ENCODE data around the gene MICALL2.
"Not testable (repeated sequence)": the region's sequence is repeated elsewhere in the genome, so short reads cannot be mapped to it uniquely, and the experiment has no call there.

MICALL2 gene

DNA sequence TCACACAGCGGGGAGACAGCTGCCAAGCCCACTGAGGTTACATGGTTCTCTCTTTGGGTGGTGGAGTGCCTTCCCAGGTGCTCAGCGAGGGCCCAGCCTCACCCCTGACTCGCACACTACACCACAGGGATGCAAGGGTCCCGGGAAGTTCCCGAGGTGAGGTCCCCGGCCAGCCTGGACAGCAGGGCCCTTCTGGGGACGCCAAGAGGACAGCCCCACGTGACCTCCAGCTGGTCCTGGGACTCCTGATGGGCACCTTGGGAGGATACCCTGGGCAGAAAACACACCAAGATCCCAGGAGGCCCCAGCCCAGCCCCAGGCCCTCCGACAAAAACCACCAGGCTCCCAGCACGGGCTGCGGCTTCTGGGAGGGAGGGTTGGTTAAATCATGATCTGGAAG, 8.3 kb downstream of the MICALL2 start:
- no peaks in the 10 kb centered on the region for H3K9me3 ChIP-seq (replicated peaks in 1 of 11)
- H3K9ac ChIP-seq: peak overlapping the region in 4 of 11 experiments; percentile 9 to 44 (median 34); a peak in 5 of 22 replicates
- no peaks in the 10 kb centered on the region for H3K36me3 ChIP-seq
- H3K4me2 ChIP-seq: peak overlapping the region in 8 of 11 experiments; percentile 39 to 74 (median 54); a peak in 14 of 22 replicates
- TF ChIP-seq Cebpa-rat (IDR thresholded peaks at IDR 0.05): no peak
- H4K20me1 ChIP-seq: peaks cover 0 to 54% (median 5%) of the 10 kb centered on the region in 11 experiments; a peak in 10 of 22 replicates
- no peaks in the 10 kb centered on the region for H3K27me3 ChIP-seq
- no peak overlapping the region for H3K27ac ChIP-seq
- no peak overlapping the region for H3K4me3 ChIP-seq
- H3K4me1 ChIP-seq: peaks cover 14 to 34% (median 29%) of the 10 kb centered on the region in 10 experiments; a peak in 19 of 20 replicates

DNA sequence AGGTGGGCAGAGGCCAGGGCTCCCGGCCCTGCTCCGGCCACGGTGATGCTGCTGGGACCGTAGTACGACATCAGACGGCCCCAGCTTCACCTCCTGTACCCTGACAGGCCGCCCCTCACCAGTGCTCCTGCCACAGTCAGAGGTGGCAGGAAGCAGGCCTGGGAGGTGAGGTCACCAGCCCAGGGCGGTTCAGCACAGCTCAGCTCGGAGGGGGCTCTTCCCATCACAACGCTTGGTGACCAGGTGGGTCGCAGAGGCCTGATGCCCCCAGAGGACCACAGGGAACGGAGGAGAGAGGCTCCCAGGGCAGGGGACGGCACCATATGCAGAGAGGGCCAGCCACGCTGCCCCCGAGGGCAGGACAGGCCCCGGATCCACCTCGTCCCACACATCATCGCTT, 8.8 kb downstream of the MICALL2 start:
- TF ChIP-seq Cebpa-rat (IDR thresholded peaks at IDR 0.05): no peak
- H4K20me1 ChIP-seq: peaks cover 0 to 49% (median 5%) of the 10 kb centered on the region in 11 experiments; a peak in 10 of 22 replicates
- peak overlapping the region in 5 of 11 experiments; percentile 9 to 44 (median 24); a peak in 4 of 22 replicates for H3K9ac ChIP-seq
- H3K36me3 ChIP-seq: no peaks in the 10 kb centered on the region
- no peaks in the 10 kb centered on the region for H3K9me3 ChIP-seq (replicated peaks in 1 of 11)
- peaks cover 11 to 33% (median 25%) of the 10 kb centered on the region in 10 experiments; a peak in 19 of 20 replicates for H3K4me1 ChIP-seq
- H3K4me3 ChIP-seq: no peak overlapping the region
- H3K27ac ChIP-seq: no peak overlapping the region
- H3K4me2 ChIP-seq: peak overlapping the region in 7 of 11 experiments; percentile 39 to 74 (median 54); a peak in 10 of 22 replicates
- no peaks in the 10 kb centered on the region for H3K27me3 ChIP-seq

DNA sequence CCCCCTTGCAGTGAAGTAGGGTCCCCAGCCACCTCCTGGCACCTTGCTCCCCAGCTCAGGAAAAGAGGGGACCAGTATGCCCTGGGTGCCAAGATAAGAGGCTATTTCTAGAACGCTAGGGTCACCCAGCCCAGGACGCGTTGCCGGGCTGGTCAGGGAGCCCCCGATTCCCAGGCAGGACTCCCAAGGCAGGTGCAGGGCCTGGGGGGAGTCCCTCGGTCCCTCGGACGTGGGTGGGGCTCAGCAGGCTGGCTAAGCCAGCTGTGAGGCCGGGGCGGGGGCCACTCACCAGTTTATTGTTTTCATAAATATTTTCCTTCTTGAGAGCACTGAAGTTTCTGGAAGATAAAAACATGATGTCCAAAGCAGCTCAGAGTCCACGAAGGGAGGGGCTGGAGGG, 9.3 kb downstream of the MICALL2 start:
- Histone ChIP-seq H3K4me1 (peaks cover 6 to 28% (median 21%) of the 10 kb centered on the region in 10 experiments; a peak in 19 of 20 replicates), H3K27ac (no peak overlapping the region)

DNA sequence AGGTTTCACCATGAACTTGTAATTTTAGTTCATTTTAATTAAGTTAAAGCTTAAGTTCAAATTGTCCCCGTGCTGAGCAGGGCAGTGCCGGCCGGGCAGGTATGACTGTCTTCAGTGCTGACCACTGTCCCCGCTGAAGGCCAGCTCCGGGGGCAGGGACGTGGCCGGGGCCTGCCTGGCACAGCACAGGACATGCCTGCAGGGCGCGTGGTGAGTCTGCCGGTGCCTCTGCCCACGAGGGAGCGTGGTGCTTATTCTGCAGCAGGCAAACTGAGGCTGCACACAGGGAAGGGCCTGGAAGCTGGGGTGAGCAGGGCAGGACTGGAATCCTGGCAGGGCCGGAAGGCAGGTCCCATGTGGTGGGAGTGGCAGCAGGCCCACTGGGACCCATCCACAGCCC, 9.8 kb downstream of the MICALL2 start:
- Histone ChIP-seq H3K27ac (no peak overlapping the region), H3K4me3 (no peak overlapping the region), H3K4me1 (peaks cover 2 to 27% (median 19%) of the 10 kb centered on the region in 10 experiments; a peak in 19 of 20 replicates), H3K9ac (no peak overlapping the region), H3K36me3 (no peaks in the 10 kb centered on the region), H4K20me1 (peaks cover 0 to 51% (median 5%) of the 10 kb centered on the region in 11 experiments; a peak in 10 of 22 replicates), H3K27me3 (no peaks in the 10 kb centered on the region), H3K4me2 (no peak overlapping the region), H3K9me3 (replicated peaks in 1 of 11) (no peaks in the 10 kb centered on the region)
- no peak for TF ChIP-seq Cebpa-rat (IDR thresholded peaks at IDR 0.05)

More for the DNA sequence above, 9.3 kb downstream of the MICALL2 start:
- Histone ChIP-seq H3K27me3 (no peaks in the 10 kb centered on the region), H3K36me3 (no peaks in the 10 kb centered on the region), H3K4me2 (0 out of 22 replicates have a peak overlapping the region, but pooled peaks of 2 of the 11 experiments have one; percentile 59 to 74), H3K9ac (peak overlapping the region in 1 of 11 experiments; percentile 43; a peak in 1 of 22 replicates), H3K9me3 (replicated peaks in 1 of 11) (no peaks in the 10 kb centered on the region), H3K4me3 (no peak overlapping the region), H4K20me1 (peaks cover 0 to 49% (median 5%) of the 10 kb centered on the region in 11 experiments; a peak in 10 of 22 replicates)
- TF ChIP-seq Cebpa-rat (IDR thresholded peaks at IDR 0.05): no peak

- no peak for TF ChIP-seq Cebpa-rat (IDR thresholded peaks at IDR 0.05)
- H4K20me1 ChIP-seq: peaks cover 0 to 54% (median 5%) of the 10 kb centered on the region in 11 experiments; a peak in 10 of 22 replicates
- H3K27me3 ChIP-seq: no peaks in the 10 kb centered on the region
- no peaks in the 10 kb centered on the region for H3K36me3 ChIP-seq
- no peak overlapping the region for H3K27ac ChIP-seq
- H3K9ac ChIP-seq: no peak overlapping the region
- H3K4me2 ChIP-seq: no peak overlapping the region
- no peaks in the 10 kb centered on the region for H3K9me3 ChIP-seq (replicated peaks in 1 of 11)
- H3K4me1 ChIP-seq: peaks cover 0 to 28% (median 19%) of the 10 kb centered on the region in 10 experiments; a peak in 14 of 20 replicates
- H3K4me3 ChIP-seq: no peak overlapping the region
Measured at GRCh38 chr7:1448958-1449357, 10.3 kb downstream of the MICALL2 start.

- Histone ChIP-seq H3K9ac (no peak overlapping the region), H3K27ac (no peak overlapping the region), H3K4me1 (peaks cover 0 to 29% (median 19%) of the 10 kb centered on the region in 10 experiments; a peak in 14 of 20 replicates), H4K20me1 (peaks cover 0 to 44% (median 4%) of the 10 kb centered on the region in 11 experiments; a peak in 10 of 22 replicates), H3K27me3 (no peaks in the 10 kb centered on the region), H3K4me3 (no peak overlapping the region), H3K36me3 (no peaks in the 10 kb centered on the region), H3K9me3 (replicated peaks in 1 of 11) (no peaks in the 10 kb centered on the region), H3K4me2 (no peak overlapping the region)
- TF ChIP-seq Cebpa-rat (IDR thresholded peaks at IDR 0.05): no peak
Measured at GRCh38 chr7:1447551-1448244, 11.6 kb downstream of the MICALL2 start.

DNA sequence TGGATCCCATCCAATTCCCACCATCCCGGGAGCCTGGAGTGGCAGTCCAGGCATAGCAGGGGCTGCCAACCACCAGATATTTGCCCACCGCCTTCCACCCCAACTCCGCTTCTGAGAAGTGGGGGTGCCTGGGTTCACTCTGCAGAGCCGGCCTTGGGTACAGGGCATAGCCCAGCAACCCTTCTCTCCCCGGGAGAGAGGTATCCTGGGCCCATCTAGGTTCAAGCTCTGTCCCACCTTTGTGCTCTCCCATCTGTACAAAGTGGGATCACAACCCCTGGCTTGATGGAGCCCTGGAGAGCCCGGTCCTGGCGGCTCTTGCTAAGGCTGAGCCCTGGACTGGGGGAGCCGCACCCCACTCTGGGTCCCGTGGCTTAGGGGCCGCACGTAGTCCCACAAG, 12.2 kb downstream of the MICALL2 start:
- no peak overlapping the region for H3K27ac ChIP-seq
- no peaks in the 10 kb centered on the region for H3K9me3 ChIP-seq (replicated peaks in 1 of 11)
- H3K4me2 ChIP-seq: no peak overlapping the region
- H3K9ac ChIP-seq: no peak overlapping the region
- peaks cover 0 to 1% (median 0%) of the 10 kb centered on the region in 11 experiments; a peak in 3 of 22 replicates for H3K27me3 ChIP-seq
- H3K4me1 ChIP-seq: peaks cover 0 to 31% (median 21%) of the 10 kb centered on the region in 10 experiments; a peak in 14 of 20 replicates
- H3K36me3 ChIP-seq: no peaks in the 10 kb centered on the region
- TF ChIP-seq Cebpa-rat (IDR thresholded peaks at IDR 0.05): no peak
- peaks cover 0 to 41% (median 4%) of the 10 kb centered on the region in 11 experiments; a peak in 11 of 22 replicates for H4K20me1 ChIP-seq
- H3K4me3 ChIP-seq: no peak overlapping the region

- no peak for TF ChIP-seq Cebpa-rat (IDR thresholded peaks at IDR 0.05)
- H3K4me2 ChIP-seq: no peak overlapping the region
- peaks cover 0 to 31% (median 22%) of the 10 kb centered on the region in 10 experiments; a peak in 15 of 20 replicates for H3K4me1 ChIP-seq
- H3K27ac ChIP-seq: no peak overlapping the region
- H3K4me3 ChIP-seq: no peak overlapping the region
- H4K20me1 ChIP-seq: peaks cover 0 to 41% (median 2%) of the 10 kb centered on the region in 11 experiments; a peak in 12 of 22 replicates
- no peak overlapping the region for H3K9ac ChIP-seq
- H3K27me3 ChIP-seq: peaks cover 0 to 6% (median 0%) of the 10 kb centered on the region in 11 experiments; a peak in 5 of 22 replicates
- H3K36me3 ChIP-seq: no peaks in the 10 kb centered on the region
- no peaks in the 10 kb centered on the region for H3K9me3 ChIP-seq (replicated peaks in 1 of 11)
Measured at GRCh38 chr7:1446620-1447032, 12.6 kb downstream of the MICALL2 start.

DNA sequence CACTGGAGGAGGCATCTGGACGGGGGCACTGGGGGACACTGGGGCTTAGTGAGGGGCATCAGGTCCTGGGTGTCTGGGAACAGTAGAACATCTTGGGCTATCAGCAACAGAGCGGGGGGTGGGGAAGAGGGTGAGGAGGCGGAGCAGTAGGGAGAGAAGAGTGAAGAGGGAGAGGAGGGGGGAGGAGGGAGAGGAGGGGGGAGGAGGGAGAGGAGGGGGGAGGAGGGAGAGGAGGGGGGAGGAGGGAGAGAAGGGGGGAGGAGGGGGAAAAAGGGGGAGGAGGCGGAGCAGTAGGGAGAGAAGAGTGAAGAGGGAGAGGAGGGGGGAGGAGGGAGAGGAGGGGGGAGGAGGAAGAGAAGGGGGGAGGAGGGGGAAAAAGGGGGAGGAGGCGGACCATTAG, 13.2 kb downstream of the MICALL2 start:
- H3K4me1 ChIP-seq: peaks cover 0 to 31% (median 22%) of the 10 kb centered on the region in 10 experiments; a peak in 14 of 20 replicates
- H3K9me3 ChIP-seq (replicated peaks in 1 of 11); H3K36me3 ChIP-seq; H3K4me3 ChIP-seq; H3K4me2 ChIP-seq; H3K9ac ChIP-seq; H3K27ac ChIP-seq; H3K27me3 ChIP-seq: not testable (repeated sequence)
- H4K20me1 ChIP-seq: peaks cover 0 to 41% (median 2%) of the 10 kb centered on the region in 11 experiments; a peak in 11 of 22 replicates

Measured in BLaER1 treated with 17β-estradiol and CSF1 and Interleukin-3, amounts not matched to agents 10 nM and 100 nM (cell line).